ENCODE results near the gene DIAPH3.
A peak's percentile ranks its signal among the peaks of the same experiment; 100 is the strongest.

DIAPH3 gene

GRCh38 chr13:60012488-60012887, 151.2 kb downstream of the DIAPH3 start:
- no peak for DNase-seq

- DNase-seq: peak; percentile 33 to 73
These were observed 154.2 kb downstream of the DIAPH3 start for GRCh38 chr13:60009300-60010253.

GRCh38 chr13:60001889-60002288, 161.8 kb downstream of the DIAPH3 start:
- no peak for DNase-seq

GRCh38 chr13:60000976-60001375, 162.8 kb downstream of the DIAPH3 start:
- no peak for DNase-seq

- no peak for DNase-seq
These were observed 163.6 kb downstream of the DIAPH3 start for GRCh38 chr13:60000081-60000480.

- no peak for DNase-seq
These were observed 165.8 kb downstream of the DIAPH3 start for GRCh38 chr13:59997976-59998375.

GRCh38 chr13:59996461-59996980, 167.2 kb downstream of the DIAPH3 start:
- DNase-seq: no peak

GRCh38 chr13:59991395-59991794, 172.3 kb downstream of the DIAPH3 start:
- DNase-seq: no peak

- DNase-seq: no peak
These were observed 180.9 kb downstream of the DIAPH3 start for GRCh38 chr13:59982631-59983382.

GRCh38 chr13:59979589-59979988, 184.1 kb downstream of the DIAPH3 start:
- DNase-seq: no peak

- no peak for DNase-seq
These were observed 184.9 kb downstream of the DIAPH3 start for GRCh38 chr13:59978862-59979261.

GRCh38 chr13:59976856-59977255, 186.9 kb downstream of the DIAPH3 start:
- no peak for DNase-seq

- DNase-seq: no peak
These were observed 187.8 kb downstream of the DIAPH3 start for GRCh38 chr13:59975807-59976435.

- no peak for DNase-seq
These were observed 192.9 kb downstream of the DIAPH3 start for GRCh38 chr13:59970847-59971246.

GRCh38 chr13:59963827-59964226, 199.9 kb downstream of the DIAPH3 start:
- no peak for DNase-seq

- peak in 1 of 2 experiments; percentile 13 for DNase-seq
These were observed 200.3 kb downstream of the DIAPH3 start for GRCh38 chr13:59963383-59963782.

GRCh38 chr13:59962343-59962742, 201.4 kb downstream of the DIAPH3 start:
- no peak for DNase-seq

- DNase-seq: no peak
These were observed 203.0 kb downstream of the DIAPH3 start for GRCh38 chr13:59960683-59961082.

- DNase-seq: no peak
These were observed 206.3 kb downstream of the DIAPH3 start for GRCh38 chr13:59957438-59957837.

- DNase-seq: no peak
These were observed 209.1 kb downstream of the DIAPH3 start for GRCh38 chr13:59954601-59955000.

GRCh38 chr13:59951011-59951410, 212.7 kb downstream of the DIAPH3 start:
- DNase-seq: no peak

- DNase-seq: no peak
These were observed 213.5 kb downstream of the DIAPH3 start for GRCh38 chr13:59950266-59950665.

GRCh38 chr13:59948686-59949085, 215.0 kb downstream of the DIAPH3 start:
- DNase-seq: no peak

Measured in NCI-H526 (cell line).